H1 (cell line): ENCODE measurements around the gene CDH22. TPM values are rescaled to one million over a fixed set of nuclear protein-coding genes. Genes with fewer than 3 reads are reported as not detected.

Experiments used
- CTCF ChIA-PET: fragments of 300-600 bp; sonication (Branson Sonifier 250); formaldehyde crosslinking; loops from one replicate; lab custom pipeline; 2021; ENCODE audit not compliant: partially characterized antibody; lab: Charles Lee
- POLR2A ChIA-PET: fragments of 300-600 bp; sonication (Branson Sonifier 250); formaldehyde crosslinking; loops from one replicate; lab custom pipeline; 2021; ENCODE audit warnings: inconsistent platforms; ENCODE audit not compliant: partially characterized antibody; lab: Charles Lee
- DNase-seq, 2 experiments: peaks; one replicate each; pipeline versions ENCODE4 v3.0.0 to v3.0.0-alpha.2; 2010 to 2022; ENCODE audit warnings: low spot score in 2 of 2, low read depth in 1 of 2, mixed read lengths in 1 of 2
- FAIRE-seq: peaks from 2 replicates; lab custom pipeline; 2011; peaks lifted over from hg19 to GRCh38; lab: Jason Lieb, UNC
- H2AFZ ChIP-seq: 2 replicates; pipeline ENCODE4 v1.8.1; 2012; ENCODE audit warnings: low read length, inconsistent platforms
- H2AK5ac ChIP-seq: 2 replicates; pipeline ENCODE4 v1.6.1; 2013; ENCODE audit warnings: low read depth, low read length
- H2BK120ac ChIP-seq: replicated peaks from 2 replicates; pipeline ENCODE3; 2013; ENCODE audit warnings: low read depth, low read length, inconsistent platforms
- H2BK12ac ChIP-seq: 2 replicates; pipeline ENCODE4 v1.6.1; 2013; ENCODE audit warnings: low read depth, low read length
- H2BK15ac ChIP-seq: 2 replicates; pipeline ENCODE4 v1.6.1; 2013; ENCODE audit warnings: low read length
- H2BK20ac ChIP-seq: 2 replicates; pipeline ENCODE4 v1.6.1; 2013; ENCODE audit warnings: low read length
- H2BK5ac ChIP-seq: 2 replicates; pipeline ENCODE4 v1.6.1; 2013; ENCODE audit warnings: low read depth, low read length
- H3K14ac ChIP-seq: 2 replicates; pipeline ENCODE4 v1.6.1; 2013; ENCODE audit warnings: inconsistent platforms; ENCODE audit not compliant: insufficient read length
- H3K18ac ChIP-seq: 2 replicates; pipeline ENCODE4 v1.6.1; 2013; ENCODE audit warnings: low read length; ENCODE audit errors: extremely low read depth
- H3K23ac ChIP-seq: 2 replicates; pipeline ENCODE4 v1.6.1; 2013; ENCODE audit warnings: inconsistent platforms; ENCODE audit not compliant: insufficient read length
- H3K23me2 ChIP-seq: 2 replicates; pipeline ENCODE4 v1.6.1; 2013; ENCODE audit warnings: low read depth, low read length
- H3K27ac ChIP-seq: 2 replicates; pipeline ENCODE4 v1.6.1; 2011; ENCODE audit warnings: low read depth, low read length, inconsistent platforms
- H3K27me3 ChIP-seq, 4 experiments: replicated peaks in 1 of 4; 1 replicate in 1 of 4; 2 replicates in 3 of 4; pipeline versions ENCODE4 v1.6.1 to v1.8.1; 2011 to 2013; ENCODE audit warnings: low read length in 3 of 4, mild to moderate bottlenecking in 3 of 4, inconsistent platforms in 2 of 4, mixed read lengths in 2 of 4, moderate library complexity in 1 of 4; ENCODE audit not compliant: control insufficient read depth in 3 of 4, insufficient read depth in 3 of 4; ENCODE audit errors: extremely low read depth in 1 of 4
- H3K36me3 ChIP-seq, 4 experiments: 2 replicates each; pipeline versions ENCODE4 v1.6.1 to v1.8.1; 2011 to 2013; ENCODE audit warnings: mild to moderate bottlenecking in 4 of 4, low read length in 3 of 4, moderate library complexity in 2 of 4, control low read depth in 1 of 4, inconsistent platforms in 1 of 4; ENCODE audit not compliant: insufficient read depth in 4 of 4, control insufficient read depth in 2 of 4
- H3K4ac ChIP-seq: replicated peaks from 2 replicates; pipeline ENCODE3; 2013; ENCODE audit warnings: low read length, low read depth, mixed read lengths, inconsistent platforms; ENCODE audit not compliant: insufficient read length
- H3K4me1 ChIP-seq, 4 experiments: replicated peaks in 1 of 4; 1 replicate in 1 of 4; 2 replicates in 3 of 4; pipeline versions ENCODE4 v1.6.1 to v1.8.1; 2011 to 2013; ENCODE audit warnings: low read length in 3 of 4, inconsistent platforms in 2 of 4, mixed read lengths in 1 of 4; ENCODE audit not compliant: insufficient read depth in 4 of 4, control insufficient read depth in 3 of 4
- H3K4me2 ChIP-seq, 2 experiments: 2 replicates each; pipeline versions ENCODE4 v1.6.1 to v1.8.1; 2011 to 2013; ENCODE audit warnings: low read depth in 2 of 2, low read length in 2 of 2, control low read depth in 1 of 2, inconsistent platforms in 1 of 2, mild to moderate bottlenecking in 1 of 2; ENCODE audit not compliant: insufficient read depth in 1 of 2
- H3K4me3 ChIP-seq, 4 experiments: fragments of 200-600, 300-600 bp in 1 of 4; sonication (generic), shearing (Covaris generic), sonication (Bioruptor Twin) in 1 of 4; 2 replicates each; pipeline versions ENCODE4 v1.5.1 to v1.8.1; 2011 to 2016; ENCODE audit warnings: low read length in 4 of 4, low read depth in 3 of 4, control low read depth in 2 of 4, inconsistent platforms in 2 of 4, mild to moderate bottlenecking in 2 of 4, mixed read lengths in 1 of 4, moderate library complexity in 1 of 4; ENCODE audit not compliant: insufficient read depth in 2 of 4; ENCODE audit errors: extremely low read depth in 1 of 4
- H3K56ac ChIP-seq: replicated peaks from 2 replicates; pipeline ENCODE3; 2013; ENCODE audit warnings: low read depth, mild to moderate bottlenecking, mixed read lengths, low read length, inconsistent platforms; ENCODE audit not compliant: insufficient read length
- H3K79me1 ChIP-seq: 2 replicates; pipeline ENCODE4 v1.6.1; 2013; ENCODE audit warnings: low read depth, low read length, control low read depth
- H3K79me2 ChIP-seq, 2 experiments: 2 replicates each; pipeline versions ENCODE4 v1.6.1 to v1.8.1; 2012 to 2013; ENCODE audit warnings: low read length in 2 of 2, mild to moderate bottlenecking in 2 of 2, inconsistent platforms in 1 of 2; ENCODE audit not compliant: insufficient read depth in 2 of 2, control insufficient read depth in 1 of 2
- H3K9ac ChIP-seq, 4 experiments: replicated peaks in 1 of 4; 1 replicate in 1 of 4; 2 replicates in 3 of 4; pipeline versions ENCODE4 v1.6.1 to v1.8.1; 2011 to 2013; ENCODE audit warnings: low read depth in 3 of 4, low read length in 3 of 4, control low read depth in 2 of 4, mild to moderate bottlenecking in 2 of 4, moderate library complexity in 2 of 4, inconsistent platforms in 1 of 4; ENCODE audit errors: extremely low read depth in 1 of 4
- H3K9me3 ChIP-seq, 2 experiments: 2 replicates each; pipeline versions ENCODE4 v1.6.1 to v1.8.1; 2012 to 2013; ENCODE audit warnings: mild to moderate bottlenecking in 2 of 2, moderate library complexity in 2 of 2, control low read depth in 1 of 2, inconsistent platforms in 1 of 2, low read depth in 1 of 2, low read length in 1 of 2, mixed read lengths in 1 of 2; ENCODE audit not compliant: insufficient read depth in 2 of 2
- H4K20me1 ChIP-seq, 2 experiments: replicated peaks in 1 of 2; 2 replicates each; pipeline versions ENCODE3 to v1.8.1; 2011 to 2013; ENCODE audit warnings: inconsistent platforms in 2 of 2, low read length in 2 of 2, mild to moderate bottlenecking in 1 of 2; ENCODE audit not compliant: insufficient read depth in 2 of 2, control insufficient read depth in 1 of 2
- H4K5ac ChIP-seq: 2 replicates; pipeline ENCODE4 v1.6.1; 2013; ENCODE audit warnings: low read length, low read depth, mixed read lengths, inconsistent platforms; ENCODE audit not compliant: insufficient read length
- H4K8ac ChIP-seq: 2 replicates; pipeline ENCODE4 v1.8.0; 2013; ENCODE audit warnings: mild to moderate bottlenecking, moderate library complexity, low read length, inconsistent platforms; ENCODE audit not compliant: insufficient read depth; ENCODE audit errors: extremely low read depth
- H4K91ac ChIP-seq: replicated peaks from 2 replicates; pipeline ENCODE3; 2013; ENCODE audit warnings: low read length, mixed read lengths, inconsistent platforms; ENCODE audit not compliant: insufficient read length
- HDAC2 ChIP-seq, 2 experiments: fragments of 300-600 bp in 1 of 2; sonication (generic) in 1 of 2; IDR thresholded peaks; 2 replicates each; pipeline ENCODE4 v1.6.1; 2011 to 2012; ENCODE audit warnings: low read depth in 2 of 2, low read length in 2 of 2, mild to moderate bottlenecking in 2 of 2, moderate library complexity in 2 of 2, borderline replicate concordance in 1 of 2, inconsistent platforms in 1 of 2
- JUN ChIP-seq: IDR thresholded peaks from 2 replicates; pipeline ENCODE4 v1.6.1; 2011; ENCODE audit warnings: low read depth, mild to moderate bottlenecking, improper control_type of control experiment, low read length
- YY1 ChIP-seq: IDR thresholded peaks from 2 replicates; pipeline ENCODE4 v1.6.1; 2011; ENCODE audit warnings: low read depth, mild to moderate bottlenecking, low read length
- polyA plus RNA-seq, 7 experiments: library from polyadenylated mRNA; depleted of rRNA in 3 of 7; stranded (reverse) in 5 of 7; unstranded in 2 of 7; fragments of >200 nt in 5 of 7; fragments of 200-250 nt in 2 of 7; gene quantifications; 1 replicate in 5 of 7; 2 replicates in 1 of 7; 4 replicates in 1 of 7; pipeline versions ENCODE4 v1.2.1 to v1.2.3, GENCODE V29; 2011 to 2013; ENCODE audit warnings: missing spikeins in 2 of 7, mixed read lengths in 2 of 7
- total RNA-seq: library from RNA; stranded (reverse); fragmentation: NEBNext Ultra II Directional; extraction: Animal tissue kit (Norgen Biotek cat#: 25700); gene quantifications from 2 replicates; pipeline ENCODE4 v1.2.1, GENCODE V29; 2021

CDH22 gene
- total and polyA plus RNA-seq, 2 of the 8 experiments (the other 6 are each of a cell fraction or from before 2014, with no cell fraction given): 0.35 to 0.39 TPM

DNA sequence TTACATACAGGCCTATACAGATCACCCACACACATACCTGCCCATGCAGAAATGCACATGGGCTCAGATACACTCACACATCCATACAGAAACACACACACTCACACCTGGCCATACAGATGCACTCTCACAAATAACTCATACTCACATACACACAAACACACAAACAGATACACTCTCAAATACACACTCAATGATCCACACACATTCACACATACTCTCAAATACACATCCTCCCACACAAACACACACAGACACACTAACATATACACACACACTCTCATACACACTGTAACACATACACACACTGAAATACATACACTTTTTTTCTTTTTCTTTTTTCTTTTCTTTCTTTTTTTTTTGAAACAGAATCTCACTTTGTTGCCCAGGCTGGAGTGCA is 90.7 kb downstream of the CDH22 start:
- POLR2A ChIA-PET: no interaction called here
- H4K5ac ChIP-seq: no peak overlapping the region
- no peak overlapping the region for H3K18ac ChIP-seq
- no peak for FAIRE-seq
- peak overlapping the region; percentile 50 for H4K91ac ChIP-seq
- no peaks in the 10 kb centered on the region; a peak in 1 of 7 replicates for H3K27me3 ChIP-seq
- H2AFZ ChIP-seq: no peak overlapping the region
- H3K79me1 ChIP-seq: no peaks in the 10 kb centered on the region
- peaks cover 4% of the 10 kb centered on the region; the same call in 1 of the 2 replicates for H3K23me2 ChIP-seq
- H3K36me3 ChIP-seq: no peaks in the 10 kb centered on the region
- H2BK15ac ChIP-seq: peak overlapping the region; percentile 61; the same call in 1 of the 2 replicates
- H3K4me1 ChIP-seq: peaks cover 11 to 35% (median 27%) of the 10 kb centered on the region in 4 experiments
- H3K23ac ChIP-seq: no peak overlapping the region
- H3K14ac ChIP-seq: no peak overlapping the region
- H2BK12ac ChIP-seq: peak overlapping the region; percentile 99; the same call in 1 of the 2 replicates
- no peaks in the 10 kb centered on the region for H3K9me3 ChIP-seq
- H4K20me1 ChIP-seq: no peaks in the 10 kb centered on the region
- no peak for DNase-seq
- H4K8ac ChIP-seq: no peak overlapping the region
- H3K56ac ChIP-seq: no peak overlapping the region
- H2BK20ac ChIP-seq: 0 out of 2 replicates have a peak overlapping the region, but pooled peaks have one; percentile 29
- no peak overlapping the region for H3K27ac ChIP-seq
- H3K4me2 ChIP-seq: no peak overlapping the region
- no peaks in the 10 kb centered on the region for H3K79me2 ChIP-seq
- H2BK120ac ChIP-seq: no peak overlapping the region
- no peak overlapping the region for H3K4me3 ChIP-seq
- 0 out of 2 replicates have a peak overlapping the region, but pooled peaks have one; percentile 96 for H2AK5ac ChIP-seq
- CTCF ChIA-PET: no interaction called here
- H3K9ac ChIP-seq: no peak overlapping the region
- peak overlapping the region; percentile 10 for H3K4ac ChIP-seq
- 0 out of 2 replicates have a peak overlapping the region, but pooled peaks have one; percentile 71 for H2BK5ac ChIP-seq
- TF ChIP-seq HDAC2 (IDR thresholded peaks at IDR 0.05; ENCODE audit: borderline replicate concordance in 1 of 2, low read depth in 2 of 2, low read length in 2 of 2) (no peak), JUN (no peak), YY1 (no peak)
